Measurements from ENCODE around the gene HECTD4.
"Not testable (repeated sequence)": the region's sequence is repeated elsewhere in the genome, so short reads cannot be mapped to it uniquely, and the experiment has no call there.

HECTD4 gene

DNA sequence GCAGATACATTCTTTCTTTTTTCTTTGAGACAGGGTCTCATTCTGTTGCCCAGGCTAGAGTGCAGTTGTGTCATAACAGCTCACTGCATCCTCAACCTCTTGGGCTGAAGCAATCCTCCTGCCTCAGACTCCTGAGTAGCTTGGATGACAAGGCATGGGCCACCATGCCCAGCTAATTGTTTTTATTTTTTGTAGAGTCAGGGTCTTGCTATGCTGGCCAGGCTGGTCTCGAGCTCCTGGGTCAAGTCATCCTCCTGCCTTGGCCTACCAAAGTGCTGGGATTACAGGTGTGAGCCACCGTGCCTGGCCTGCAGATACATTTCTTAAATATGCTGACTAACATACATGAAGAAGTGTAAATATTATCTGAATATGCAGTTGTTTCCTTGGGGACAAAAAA lies 115.8 kb downstream of the HECTD4 start:
- DNase-seq (ENCODE audit: low read depth), result no peak

DNA sequence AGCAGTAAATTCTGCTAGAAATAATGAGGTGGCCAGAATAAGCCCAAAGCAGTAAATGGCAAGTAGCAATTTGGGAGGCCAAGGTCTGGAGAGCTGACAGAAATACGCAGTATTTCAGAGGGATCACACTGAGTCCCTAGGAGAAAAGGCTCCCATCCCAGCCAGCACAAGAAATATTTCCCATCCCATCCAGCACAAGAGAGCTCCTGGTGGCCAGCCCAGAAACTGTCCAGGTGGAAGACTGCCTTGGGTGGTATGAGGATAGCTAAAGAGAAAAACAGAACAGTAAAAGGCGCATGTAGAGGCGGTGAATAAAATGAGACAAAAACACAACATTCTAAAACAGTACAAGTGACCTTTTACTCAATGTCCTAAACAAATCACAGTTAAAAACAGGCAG lies 120.7 kb downstream of the HECTD4 start:
- DNase-seq (ENCODE audit: low read depth), result no peak

DNA sequence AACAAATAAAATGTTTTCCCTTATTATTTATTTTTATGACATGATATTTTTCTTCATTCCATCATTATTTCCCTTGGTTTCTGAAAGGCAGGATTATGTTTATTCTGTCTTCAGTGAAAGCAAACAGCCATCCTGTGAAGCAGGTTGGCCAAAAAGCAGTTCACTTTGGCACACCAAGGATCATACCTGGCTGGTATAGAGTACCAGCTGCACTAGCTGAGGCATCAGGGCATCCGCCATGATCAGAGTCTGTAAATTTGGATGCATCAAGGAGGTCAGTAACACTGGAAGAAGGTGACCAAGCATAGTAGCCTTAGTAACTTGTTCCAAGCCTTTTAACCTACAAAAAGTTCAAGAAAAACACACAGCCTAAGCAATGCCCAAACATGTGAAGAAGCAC lies 123.3 kb downstream of the HECTD4 start:
- DNase-seq (ENCODE audit: low read depth), result no peak

DNA sequence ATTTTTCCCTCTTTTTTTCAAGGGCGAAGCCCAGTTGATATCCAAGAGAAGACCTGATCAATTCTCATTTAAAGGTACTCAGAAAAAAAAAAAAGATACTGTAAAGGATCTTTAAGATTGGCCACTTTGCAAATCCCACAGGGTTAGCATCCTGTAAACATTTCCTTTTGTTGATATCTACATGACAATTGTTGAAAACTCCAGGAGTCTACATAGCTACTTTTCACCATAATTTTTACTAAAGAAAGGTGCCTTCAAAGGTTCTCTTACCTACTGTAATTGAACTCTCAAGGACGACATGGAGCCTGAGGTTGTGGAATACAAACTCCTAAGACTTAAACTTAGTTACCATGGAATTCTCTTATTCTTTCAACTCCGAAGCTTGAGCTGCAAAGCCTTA lies 125.5 kb downstream of the HECTD4 start:
- no peak for DNase-seq (ENCODE audit: low read depth)

DNA sequence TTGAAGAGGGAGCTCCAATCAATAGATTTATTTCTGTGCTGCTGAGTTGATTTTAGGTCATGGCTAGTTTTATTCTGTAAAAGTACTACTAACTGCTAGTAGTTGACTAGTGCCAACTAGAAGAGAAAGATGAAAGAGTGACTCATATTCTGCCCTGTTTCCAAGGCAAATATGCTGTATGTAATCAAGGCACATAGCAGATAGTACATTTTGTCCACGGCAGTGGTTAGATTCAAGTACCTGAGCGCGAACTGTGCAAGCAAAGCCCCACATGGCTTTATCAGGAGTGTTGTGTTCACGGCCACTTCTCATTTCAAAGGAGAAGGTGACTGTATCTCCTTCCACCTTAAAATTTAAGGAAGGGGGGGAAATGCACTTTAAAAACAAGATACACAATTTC lies 130.0 kb downstream of the HECTD4 start:
- no peak for DNase-seq (ENCODE audit: low read depth)

DNA sequence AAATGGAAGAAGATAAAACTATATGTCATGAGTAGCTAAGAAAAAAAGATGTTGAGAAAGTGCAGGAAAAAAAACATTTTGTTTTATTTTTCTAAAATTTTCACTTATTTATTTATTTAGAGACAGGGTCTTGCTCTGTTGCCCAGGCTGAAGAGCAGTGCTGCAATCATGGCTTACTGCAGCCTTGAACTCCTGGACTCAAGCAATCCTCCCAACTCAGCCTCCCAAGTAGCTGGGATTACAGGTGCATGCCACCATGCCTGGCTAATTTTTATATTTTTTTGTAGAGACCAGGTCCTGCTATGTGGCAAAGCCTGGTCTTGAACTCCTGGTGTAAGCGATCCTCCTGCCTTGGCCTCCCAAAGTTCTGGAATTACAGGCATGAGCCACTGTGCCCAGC lies 137.3 kb downstream of the HECTD4 start:
- not testable (repeated sequence) for DNase-seq (ENCODE audit: low read depth)

DNA sequence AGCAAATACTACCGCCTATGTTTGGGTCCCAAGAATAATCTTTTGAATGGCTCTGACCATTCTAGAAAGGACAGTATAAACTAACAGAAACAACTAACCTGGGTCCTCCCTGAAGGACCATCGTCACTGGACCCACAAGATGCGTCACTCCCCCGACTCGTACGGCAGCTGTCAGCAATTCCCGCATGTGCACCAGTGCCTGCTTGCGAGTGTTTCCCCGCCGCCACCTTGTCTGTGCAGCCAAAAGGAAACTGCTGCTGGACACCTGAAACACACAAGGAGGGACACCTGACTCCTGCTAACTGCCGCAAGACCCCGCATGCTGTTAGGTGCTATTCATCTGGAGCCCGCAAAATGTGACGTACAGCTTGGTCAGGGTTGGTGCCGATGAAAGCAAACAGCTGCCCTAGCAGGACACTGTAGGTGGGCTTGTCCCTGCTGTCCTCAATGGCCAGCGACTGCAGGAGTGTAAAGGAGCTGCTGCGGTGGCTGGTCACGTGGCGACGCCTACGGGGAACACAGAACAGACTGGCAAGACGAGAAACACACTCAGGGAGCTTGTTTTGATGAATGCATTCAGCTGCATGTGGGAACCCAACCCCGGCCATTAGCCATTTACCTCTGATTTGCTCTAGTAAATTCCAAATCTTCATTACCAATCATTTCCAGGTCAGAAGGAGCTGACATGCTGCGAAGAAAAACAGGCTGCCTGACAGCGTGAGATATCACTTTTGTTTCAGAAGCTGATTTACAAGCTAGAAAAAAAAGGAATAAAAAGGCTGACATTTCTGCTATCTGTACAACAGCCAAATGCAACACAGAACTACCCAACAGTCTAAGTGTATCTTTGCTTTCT lies 138.7 kb downstream of the HECTD4 start:
- no peak for DNase-seq (ENCODE audit: low read depth)

DNA sequence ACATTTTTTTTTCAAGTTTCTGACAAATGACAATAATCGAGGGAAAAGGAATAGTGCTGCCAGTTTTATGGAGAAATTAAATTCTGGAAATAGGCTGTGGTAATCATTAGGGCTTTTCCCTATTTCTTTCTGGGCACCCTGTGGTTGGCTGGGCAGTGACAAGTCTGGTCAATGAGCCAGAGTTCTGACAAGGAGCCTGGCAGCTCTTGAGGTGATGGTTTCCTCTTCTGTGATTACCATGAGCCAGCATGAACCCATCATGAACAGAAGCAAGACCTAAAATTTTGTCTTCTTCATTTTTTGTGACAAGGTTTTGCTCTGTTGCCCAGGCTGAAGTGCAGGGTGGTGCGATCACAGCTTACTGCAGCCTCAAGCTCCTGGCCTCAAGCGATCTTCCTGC lies 141.1 kb downstream of the HECTD4 start:
- no peak for DNase-seq (ENCODE audit: low read depth)

DNA sequence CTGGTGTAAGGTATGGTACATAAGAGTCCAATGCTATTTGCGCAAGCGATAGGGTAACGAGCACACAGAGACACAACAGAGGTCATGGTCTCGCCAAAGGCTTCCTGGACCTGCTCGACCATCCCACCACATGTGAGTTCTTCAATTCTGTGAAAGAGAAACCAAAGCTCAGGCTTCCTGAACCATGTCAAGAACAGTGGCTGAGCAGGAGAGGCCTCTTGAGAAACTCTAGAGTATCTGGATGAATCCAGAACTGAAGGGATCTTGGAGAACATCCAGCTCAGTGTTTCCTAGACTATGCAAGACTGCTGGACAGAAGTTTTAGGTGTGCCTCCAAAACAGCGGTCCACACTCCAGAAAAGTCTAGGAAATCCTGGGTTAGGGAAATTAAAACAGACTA lies 142.3 kb downstream of the HECTD4 start:
- no peak for DNase-seq (ENCODE audit: low read depth)

DNA sequence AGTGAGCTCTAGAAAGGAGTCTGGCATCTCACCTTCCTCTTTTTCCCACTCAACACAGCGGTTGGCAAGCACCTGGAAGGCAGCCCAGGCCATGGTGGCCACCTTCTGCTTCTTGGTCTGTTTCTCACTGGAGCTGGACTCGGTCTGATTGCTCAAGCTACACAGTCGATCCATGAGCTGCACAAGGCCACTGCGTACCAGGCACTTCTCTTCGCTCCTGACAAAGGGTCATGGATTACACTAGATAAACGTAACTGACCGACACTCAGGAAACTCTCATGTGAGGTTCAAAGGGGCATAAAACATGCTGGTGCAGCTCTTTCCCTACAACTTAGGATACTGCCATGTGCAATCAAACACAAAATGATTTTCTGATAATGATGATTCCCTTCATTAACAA lies 143.2 kb downstream of the HECTD4 start:
- no peak for DNase-seq (ENCODE audit: low read depth)

DNA sequence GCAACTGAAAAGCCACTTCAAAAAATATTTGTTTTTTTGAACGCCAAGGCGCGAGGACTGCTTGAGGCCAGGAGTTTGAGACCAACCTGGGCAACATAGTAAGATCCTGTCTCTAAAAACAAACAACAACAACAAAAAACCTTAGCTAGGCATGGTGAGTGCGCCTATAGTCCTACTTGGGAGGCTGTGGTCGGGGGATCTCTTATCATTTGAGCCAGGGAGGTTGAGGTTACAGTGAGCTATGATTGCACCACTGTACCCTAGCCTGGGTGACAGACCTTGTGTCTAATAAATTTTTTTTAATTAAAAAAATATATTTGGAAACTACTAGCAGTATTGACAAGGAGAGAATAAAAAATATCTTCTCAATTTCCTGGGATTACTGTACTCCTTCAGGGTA lies 143.8 kb downstream of the HECTD4 start:
- DNase-seq (ENCODE audit: low read depth), result no peak

DNA sequence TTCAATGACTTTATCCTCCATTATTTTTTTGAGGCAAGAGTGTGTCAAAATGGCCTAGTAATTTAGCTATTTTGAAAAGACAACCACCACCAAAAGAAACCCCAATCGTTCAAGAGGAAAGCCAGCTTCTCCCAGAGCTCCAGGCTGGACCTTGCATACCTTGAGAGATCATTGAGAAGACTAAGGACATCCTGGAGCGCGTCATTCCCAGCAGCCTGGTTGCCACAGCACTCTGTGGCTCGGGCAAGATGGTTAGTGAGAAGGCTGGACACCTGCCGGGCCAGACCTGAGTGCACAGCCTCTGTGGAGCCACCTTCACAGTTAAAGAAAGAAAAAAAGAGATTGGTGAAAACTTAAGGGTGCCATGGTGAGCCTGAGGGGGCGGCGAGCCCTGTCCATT lies 145.4 kb downstream of the HECTD4 start:
- no peak for DNase-seq (ENCODE audit: low read depth)

DNA sequence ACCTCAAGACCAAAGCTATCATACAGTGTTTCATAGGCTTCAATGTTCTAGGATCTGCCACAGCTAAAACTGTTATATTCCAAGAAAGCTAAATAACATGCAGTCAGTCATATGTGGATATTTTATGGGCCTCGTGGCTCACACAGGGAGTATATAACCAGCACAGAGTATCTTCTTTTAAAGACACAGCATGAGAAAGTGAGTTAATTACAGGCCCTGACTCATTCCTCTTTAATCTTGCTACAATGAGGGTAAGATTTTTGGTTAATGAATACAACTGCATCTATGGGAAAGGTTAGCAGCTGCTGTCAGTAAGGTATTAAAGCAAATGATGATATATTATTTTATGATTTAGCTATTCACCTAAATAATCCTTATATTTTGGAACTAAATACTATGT lies 145.8 kb downstream of the HECTD4 start:
- DNase-seq (ENCODE audit: low read depth), result no peak

DNA sequence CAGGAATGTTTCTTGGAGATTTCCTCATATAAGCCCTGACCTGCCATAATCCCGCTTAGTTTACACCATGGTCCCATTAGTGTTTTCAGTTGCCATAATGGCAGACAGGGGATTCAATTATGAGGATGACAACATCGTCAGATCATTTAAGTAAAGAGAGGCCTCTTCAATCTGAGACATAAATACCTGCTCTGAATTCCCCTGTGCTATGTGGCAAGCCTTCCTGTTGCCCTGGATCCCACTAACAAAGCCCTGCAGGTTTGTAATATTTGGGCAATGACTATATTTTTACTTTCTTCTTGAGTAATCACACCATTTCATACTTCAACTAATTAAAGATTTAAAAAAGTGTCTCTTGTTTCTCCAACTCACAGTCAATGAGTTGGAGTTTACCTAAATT lies 147.9 kb downstream of the HECTD4 start:
- no peak for DNase-seq (ENCODE audit: low read depth)

DNA sequence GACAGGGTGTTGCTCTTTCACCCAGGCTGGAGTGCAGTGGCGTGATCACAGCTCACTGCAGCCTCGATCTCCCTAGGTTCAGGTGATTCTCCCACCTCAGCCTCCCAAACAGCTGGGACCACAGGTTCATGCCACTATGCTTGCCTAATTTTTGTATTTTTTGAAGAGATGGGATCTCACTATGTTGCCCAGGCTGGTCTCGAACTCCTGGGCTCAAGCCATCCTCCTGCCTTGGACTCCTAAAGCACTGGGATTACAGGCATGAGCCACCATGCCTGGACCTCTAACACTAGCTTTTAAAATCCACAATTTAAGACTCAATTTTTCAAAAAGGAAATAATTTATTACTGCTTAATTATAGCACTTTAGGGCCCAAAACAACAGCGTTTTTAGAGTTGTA lies 149.0 kb downstream of the HECTD4 start:
- DNase-seq (ENCODE audit: low read depth), result no peak

DNA sequence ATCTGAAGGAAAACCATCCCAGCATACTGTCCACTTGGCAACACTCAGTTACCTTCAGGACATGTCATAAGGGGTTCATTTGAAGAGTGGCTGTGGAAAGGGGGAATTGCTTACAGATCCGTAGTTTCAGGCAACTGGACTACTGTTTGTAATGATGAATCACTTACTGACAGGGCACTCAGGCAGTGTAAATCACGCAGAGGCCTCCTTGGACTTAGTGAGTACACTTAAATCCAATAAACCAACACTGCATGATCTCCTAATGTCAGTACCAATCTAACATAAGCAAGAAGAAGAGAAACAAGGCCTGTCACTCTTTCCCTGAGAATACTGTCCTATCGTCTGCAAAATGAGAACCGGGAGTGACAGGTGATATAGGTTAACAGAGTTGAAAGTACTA lies 152.1 kb downstream of the HECTD4 start:
- DNase-seq (ENCODE audit: low read depth), result no peak

DNA sequence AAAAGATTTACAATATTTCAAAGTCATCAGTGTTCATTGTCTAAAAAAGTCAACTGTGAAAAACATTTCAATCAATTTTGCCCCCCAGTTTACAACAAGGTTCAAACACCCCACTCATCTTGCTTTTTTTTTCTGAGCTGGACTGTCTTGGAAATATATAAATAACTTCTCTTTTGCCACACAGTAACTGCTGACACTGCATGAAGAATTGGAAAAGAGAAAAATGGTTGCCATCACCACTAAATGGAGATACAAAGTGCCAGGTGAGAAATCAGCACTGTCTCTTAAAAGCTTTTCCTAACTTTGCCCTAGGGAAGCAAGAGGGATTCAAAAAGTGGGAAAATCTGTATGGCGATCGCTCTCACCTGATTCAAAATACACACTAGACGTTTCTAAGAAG lies 155.5 kb downstream of the HECTD4 start:
- no peak for DNase-seq (ENCODE audit: low read depth)

DNA sequence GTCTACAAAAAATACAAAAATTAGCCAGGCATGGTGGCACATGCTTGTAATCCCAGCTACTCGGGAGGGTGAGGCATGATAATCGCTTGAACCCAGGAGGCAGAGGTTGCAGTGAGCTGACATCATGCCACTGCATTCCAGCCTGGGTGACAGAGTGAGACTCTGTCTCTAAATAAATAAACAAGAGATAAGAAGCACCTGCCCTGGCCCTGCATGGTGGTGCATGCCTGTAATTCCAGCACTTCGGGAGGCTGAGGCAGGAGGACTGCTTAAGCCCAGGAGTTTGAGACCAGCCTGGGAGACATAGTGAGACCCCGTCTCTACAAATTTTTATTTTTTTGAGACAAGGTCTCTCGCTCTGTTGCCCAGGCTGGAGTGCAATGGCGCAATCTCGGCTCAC lies 161.6 kb downstream of the HECTD4 start:
- DNase-seq (ENCODE audit: low read depth), result not testable (repeated sequence)

DNA sequence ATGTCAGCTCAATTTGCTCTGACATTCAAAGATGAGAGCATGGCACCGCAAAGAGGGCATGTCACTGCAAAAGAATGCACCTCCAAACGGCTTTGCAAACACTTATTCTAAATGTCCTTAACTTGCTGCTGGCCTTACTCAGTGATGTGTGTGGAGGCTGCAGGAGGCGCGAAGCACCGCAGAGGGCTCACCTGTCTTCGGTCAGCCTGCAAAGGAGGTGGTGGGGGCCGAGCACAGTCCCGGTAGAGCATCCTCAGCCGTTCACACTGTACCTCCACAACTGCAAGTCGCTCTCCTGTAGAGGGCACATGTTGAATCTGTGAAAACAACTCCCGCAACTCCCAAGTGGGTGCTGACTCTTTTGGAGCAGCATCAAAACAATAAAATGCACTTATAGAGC lies 163.0 kb downstream of the HECTD4 start:
- DNase-seq (ENCODE audit: low read depth), result no peak

DNA sequence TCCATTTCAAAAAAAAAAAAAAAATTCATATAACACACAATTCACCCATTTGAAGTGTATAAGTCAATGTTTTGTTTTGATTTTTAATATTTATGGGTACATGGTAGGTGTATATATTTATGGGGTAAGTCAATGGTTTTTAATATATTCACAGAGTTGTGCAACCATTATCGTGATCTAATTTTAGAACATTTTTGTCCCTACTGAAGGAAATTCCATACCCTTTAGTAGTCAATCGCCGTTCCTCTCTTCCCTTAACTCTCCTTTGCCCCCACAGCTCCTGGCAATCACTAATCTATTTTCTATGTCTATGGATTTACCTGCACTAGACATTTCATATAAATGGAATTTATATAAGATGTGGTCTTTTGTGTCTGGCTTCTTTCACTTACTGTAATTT lies 164.1 kb downstream of the HECTD4 start:
- no peak for DNase-seq (ENCODE audit: low read depth)

DNA sequence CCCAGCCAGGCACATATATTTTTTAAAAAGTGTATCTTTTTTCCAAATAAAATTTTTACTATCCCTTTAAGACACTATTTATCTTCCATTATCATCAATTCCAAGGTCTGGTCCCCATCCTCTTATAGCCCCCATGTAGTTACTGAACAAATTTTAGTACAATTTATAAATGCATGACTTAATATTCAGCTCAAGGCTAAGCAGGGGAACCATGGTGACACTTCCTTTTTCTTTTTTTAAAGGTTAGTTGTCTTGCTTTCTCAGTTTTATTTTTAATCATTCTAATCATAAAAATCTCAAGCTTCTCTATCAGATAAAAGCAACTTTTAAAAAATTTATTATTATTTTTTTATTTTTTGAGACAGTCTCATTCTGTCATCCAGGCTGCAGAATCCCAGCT lies 164.6 kb downstream of the HECTD4 start:
- no peak for DNase-seq (ENCODE audit: low read depth)

DNA sequence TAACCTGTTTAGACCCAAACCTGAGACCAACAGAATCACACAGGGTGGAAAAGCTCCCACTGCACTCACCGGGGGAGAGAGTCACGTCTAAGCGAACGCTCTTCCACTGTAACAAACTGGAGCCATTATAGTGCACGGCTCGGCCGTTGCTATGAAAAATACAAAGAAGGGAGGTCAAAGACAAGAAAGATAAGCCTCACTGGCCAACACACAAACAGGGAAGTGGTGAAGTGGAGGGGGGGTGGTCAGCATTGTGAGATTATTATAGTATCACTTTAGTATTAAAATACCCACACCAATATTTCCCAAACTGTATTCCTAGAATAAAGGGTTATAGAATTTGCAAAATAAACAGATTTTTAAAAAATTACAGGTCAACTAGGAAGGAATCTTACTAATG lies 166.0 kb downstream of the HECTD4 start:
- DNase-seq (ENCODE audit: low read depth), result no peak

DNA sequence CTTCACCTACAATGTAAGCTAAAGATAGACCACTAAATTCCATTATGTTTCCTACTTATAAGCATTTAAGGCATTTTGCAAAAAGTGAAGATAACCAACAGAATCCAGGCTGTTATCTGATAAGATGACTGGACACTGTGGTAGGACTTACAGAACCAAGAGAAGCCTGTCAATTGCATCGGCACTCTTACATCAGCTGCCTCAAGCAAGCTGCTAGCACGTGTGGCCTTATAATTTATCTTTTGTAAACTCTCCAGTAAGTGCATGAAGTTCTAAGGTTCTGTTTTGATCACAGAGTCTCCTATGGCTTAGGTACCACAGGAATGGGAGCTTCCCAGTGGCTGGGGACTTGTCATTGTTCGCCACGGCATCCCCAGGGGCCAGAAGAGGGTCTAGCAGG lies 168.2 kb downstream of the HECTD4 start:
- DNase-seq (ENCODE audit: low read depth), result no peak

DNA sequence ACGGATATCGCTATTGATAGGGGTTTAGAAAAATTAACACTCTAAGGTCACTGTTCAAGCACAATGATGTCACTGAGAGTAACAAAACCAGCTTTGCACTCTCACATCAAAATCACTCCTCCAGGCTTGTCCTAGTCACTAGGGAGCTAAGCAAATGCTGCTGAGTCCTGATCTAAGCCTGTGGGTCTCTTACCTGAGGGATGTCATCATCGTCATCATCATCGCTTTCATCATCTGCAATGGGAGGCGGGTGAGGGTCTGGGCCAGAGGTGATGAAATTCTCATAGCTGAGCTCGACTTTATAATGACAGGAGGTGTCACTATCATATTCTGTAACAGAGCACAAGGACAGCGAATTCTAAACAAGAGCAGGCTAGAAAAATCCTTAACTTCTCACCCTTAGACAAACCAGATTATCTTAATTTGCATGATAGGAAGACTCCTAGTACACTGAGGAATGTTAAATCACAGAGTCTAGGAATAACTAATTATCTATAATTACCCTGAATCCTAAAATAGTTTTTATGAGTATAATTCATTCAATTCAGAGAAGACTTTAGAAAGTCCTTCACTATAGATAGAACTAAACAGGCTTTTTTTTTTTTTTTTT lies 173.8 kb downstream of the HECTD4 start:
- DNase-seq (ENCODE audit: low read depth), result no peak
